ENCODE measurements around the gene ZNF462.
A peak's percentile ranks its signal among the peaks of the same experiment; 100 is the strongest.

ZNF462 gene

DNA sequence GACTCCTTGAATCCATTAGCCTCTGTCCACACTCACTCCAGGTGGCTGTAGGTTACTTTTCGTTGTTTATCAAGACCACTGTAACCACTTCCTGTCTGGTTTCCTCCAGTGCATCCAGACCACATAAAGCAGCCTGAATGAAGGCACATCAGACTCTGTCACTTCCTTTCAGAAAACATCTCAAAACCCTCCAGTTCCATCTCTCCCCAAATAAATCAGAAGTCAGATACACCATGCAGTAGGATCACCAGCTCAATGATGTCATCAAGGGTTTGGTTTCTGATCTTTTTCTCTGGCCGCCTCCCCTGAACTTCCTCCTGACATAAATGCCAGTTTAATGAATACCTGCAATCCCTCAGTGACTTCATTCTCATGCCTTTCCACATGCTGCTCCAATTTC is 161.2 kb downstream of the ZNF462 start:
- no peak for DNase-seq

GRCh38 chr9:107025260-107026035 is 162.5 kb downstream of the ZNF462 start:
- DNase-seq, result no peak

DNA sequence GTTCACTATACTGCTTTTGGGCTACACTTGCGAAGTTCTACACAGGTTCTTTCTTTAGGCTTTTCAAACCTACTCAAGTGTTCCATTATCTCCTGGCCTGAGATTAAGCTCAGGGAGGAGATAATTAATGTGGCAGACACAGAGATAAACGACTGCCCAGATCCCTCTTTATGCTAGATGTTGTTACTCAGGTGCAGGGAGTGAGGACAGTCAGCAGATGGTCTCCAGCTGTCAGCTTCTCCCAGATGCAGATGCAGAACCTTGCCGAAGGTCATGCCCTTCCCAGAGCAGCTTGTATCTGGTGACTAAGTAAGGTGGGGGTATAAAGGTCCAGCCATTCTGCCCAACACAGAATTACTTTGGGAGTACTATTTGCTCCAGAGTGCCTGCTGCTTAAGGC is 166.2 kb downstream of the ZNF462 start:
- no peak for DNase-seq

GRCh38 chr9:107033966-107034365 is 171.0 kb downstream of the ZNF462 start:
- no peak for DNase-seq

DNA sequence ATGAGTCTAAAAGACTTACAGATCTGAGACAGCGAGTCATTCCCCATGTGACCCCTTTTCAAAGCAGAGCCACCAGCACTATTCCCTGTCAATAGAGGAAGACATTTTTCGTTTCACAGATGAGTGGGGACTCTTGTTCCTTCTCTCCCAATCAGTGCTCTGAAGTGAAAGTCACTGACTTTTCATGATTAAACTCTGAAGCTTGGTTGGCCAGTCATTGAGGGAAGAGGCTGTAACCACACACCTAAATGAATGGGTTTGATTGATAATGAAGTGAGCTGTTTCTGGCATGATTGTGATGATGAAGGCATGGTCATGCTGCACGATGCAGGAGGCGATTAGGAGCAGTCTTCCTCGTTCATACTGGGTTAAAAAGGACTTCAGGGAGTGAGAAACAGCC is 171.9 kb downstream of the ZNF462 start:
- no peak for DNase-seq

DNA sequence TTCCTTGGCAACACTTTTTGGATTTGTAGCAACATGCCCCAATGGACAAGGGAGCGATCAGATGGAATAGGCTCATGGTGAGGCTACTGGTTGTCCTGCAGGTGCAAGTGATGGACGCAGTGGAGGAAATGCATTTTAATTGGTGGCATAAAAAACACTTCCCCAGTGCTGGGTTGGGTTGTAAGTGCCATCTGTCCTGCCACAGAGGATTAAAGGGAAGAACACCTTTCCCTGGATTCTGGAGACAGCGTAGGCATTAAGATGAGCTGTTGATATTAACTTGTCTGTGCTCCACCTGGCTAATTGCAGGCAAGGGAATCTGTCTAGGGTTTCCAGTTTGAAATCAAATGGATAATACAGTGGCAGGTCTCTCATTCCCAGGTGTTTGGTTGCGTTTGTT is 173.4 kb downstream of the ZNF462 start:
- no peak for DNase-seq

GRCh38 chr9:107039542-107039941 is 176.6 kb downstream of the ZNF462 start:
- DNase-seq, result peak; percentile 35

- DNase-seq, result no peak
These were observed 179.6 kb downstream of the ZNF462 start for GRCh38 chr9:107042606-107043005.

- DNase-seq, result peak; percentile 18
These were observed 180.9 kb downstream of the ZNF462 start for GRCh38 chr9:107043886-107044285.

- DNase-seq, result no peak
These were observed 181.9 kb downstream of the ZNF462 start for GRCh38 chr9:107044872-107045271.

DNA sequence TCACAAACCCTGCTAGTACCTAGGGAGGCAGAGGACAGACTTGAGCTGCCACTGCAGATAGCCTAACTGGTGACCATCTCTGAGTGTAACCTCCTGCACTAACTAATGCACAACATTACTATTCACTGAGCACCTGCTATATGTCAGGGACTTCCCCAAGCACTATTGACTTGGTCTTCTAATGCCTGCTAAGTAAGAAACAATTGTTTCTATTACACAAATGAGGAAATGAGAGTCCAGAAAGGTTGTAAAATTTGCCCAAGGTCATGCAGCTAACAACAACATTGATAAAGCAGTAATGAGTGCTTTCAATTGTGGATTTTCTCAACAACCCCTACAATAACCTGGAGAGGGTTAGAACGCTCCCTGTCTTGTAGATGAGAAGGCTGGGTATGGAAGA is 183.7 kb downstream of the ZNF462 start:
- DNase-seq, result no peak

- no peak for DNase-seq
These were observed 186.3 kb downstream of the ZNF462 start for GRCh38 chr9:107049046-107049802.

DNA sequence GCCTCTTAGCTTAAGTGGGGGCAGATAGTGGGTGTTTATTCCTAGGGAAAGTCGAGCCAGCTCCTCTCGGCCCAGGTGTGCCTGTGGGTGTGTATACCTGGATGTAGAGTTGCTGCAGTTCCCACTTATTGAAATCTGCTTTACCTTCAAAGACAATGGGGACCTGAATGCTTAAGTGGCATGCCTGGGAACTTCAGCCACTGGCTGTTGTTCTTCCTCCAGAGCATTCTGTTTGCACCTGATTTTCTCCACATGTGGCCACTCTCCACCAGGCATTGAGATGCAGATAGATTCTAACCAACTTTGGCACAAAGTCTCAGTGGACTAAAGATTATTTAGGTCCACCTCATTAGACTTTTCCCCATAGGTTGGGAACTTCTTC is 186.8 kb downstream of the ZNF462 start:
- no peak for DNase-seq

DNA sequence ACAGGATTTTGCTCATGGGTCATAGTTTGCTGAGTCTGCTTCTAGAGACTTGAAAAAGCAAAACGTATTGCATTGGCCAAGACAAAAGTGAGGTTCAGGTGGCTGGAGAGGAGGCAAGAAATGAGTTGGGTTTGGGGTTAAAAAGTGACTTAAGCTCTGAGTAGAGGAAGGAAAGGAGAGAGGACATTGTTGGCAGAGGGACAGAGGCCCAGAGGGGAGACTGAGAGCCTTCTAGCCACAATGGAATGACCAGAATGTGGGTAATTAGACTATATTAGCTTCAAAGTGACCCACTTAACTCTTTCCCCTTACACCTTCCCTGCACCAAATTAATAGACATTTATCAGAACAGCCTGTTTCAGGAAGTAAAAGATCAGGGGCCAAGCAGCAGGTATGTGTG is 188.4 kb downstream of the ZNF462 start:
- no peak for DNase-seq

DNA sequence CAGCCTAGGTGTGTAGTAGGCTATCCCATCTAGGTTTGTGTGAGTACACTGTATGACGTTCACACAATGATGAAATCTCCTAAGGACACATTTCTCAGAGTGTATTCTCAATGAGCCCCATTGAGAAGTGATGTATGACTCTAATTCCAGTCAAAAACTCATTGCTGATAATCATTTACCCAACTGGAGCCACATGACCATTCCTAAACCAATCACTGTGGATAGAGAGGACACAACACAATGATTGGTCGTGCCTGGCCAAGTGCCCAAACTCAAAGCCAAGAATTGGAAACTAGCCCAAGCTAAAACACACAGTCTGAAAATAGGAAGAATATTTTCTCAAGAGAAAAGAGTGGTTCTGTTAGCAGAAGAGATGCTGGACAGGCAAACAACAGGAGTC is 191.2 kb downstream of the ZNF462 start:
- no peak for DNase-seq

DNA sequence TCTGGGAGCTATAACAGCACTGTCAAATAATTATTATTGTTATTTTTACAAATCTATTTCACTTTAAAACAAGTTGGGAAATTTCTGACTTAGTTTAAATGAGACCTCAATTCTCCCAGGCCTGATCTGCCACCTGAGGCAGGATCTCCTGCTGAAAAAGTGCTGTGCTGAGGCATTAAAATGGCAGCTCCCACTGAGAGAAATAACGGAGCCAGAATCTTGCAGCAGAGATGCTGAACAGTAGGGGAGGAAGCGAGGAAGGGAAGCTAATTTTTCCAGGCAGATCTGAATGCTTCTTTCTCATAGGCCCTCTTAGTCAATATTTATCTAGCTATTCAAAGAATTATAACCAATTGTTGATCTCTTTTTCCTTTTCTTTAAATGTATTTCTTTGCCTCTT is 196.3 kb downstream of the ZNF462 start:
- DNase-seq, result peak; percentile 14

- DNase-seq, result no peak
These were observed 197.1 kb downstream of the ZNF462 start for GRCh38 chr9:107060062-107060461.
